Measurements from ENCODE around the gene TTC28. TPM values are rescaled to one million over a fixed set of nuclear protein-coding genes. Genes with fewer than 3 reads are reported as not detected.

TTC28 gene
- total RNA-seq, 1 donor from 2014 or later = 7.9 TPM

GRCh38 chr22:27937453-27937852, 742.2 kb downstream of the TTC28 start:
- Mint-ChIP-seq H3K27ac (no peak overlapping the region), H3K4me1 (no peaks in the 10 kb centered on the region), H3K9me3 (no peaks in the 10 kb centered on the region), H3K27me3 (no peaks in the 10 kb centered on the region), H3K36me3 (ENCODE audit: low read depth) (peaks cover 16% of the 10 kb centered on the region), H3K4me3 (no peak overlapping the region)
- ATAC-seq (ENCODE audit: low read depth) = no peak
- CTCF ChIA-PET = interaction anchor here (1.3 kb wide), 1 partner anchor 51 kb away, joined by 6 read pairs; no protein-coding TSS in a partner anchor
- TF ChIP-seq, protein P1, sequence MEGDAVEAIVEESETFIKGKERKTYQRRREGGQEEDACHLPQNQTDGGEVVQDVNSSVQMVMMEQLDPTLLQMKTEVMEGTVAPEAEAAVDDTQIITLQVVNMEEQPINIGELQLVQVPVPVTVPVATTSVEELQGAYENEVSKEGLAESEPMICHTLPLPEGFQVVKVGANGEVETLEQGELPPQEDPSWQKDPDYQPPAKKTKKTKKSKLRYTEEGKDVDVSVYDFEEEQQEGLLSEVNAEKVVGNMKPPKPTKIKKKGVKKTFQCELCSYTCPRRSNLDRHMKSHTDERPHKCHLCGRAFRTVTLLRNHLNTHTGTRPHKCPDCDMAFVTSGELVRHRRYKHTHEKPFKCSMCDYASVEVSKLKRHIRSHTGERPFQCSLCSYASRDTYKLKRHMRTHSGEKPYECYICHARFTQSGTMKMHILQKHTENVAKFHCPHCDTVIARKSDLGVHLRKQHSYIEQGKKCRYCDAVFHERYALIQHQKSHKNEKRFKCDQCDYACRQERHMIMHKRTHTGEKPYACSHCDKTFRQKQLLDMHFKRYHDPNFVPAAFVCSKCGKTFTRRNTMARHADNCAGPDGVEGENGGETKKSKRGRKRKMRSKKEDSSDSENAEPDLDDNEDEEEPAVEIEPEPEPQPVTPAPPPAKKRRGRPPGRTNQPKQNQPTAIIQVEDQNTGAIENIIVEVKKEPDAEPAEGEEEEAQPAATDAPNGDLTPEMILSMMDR (IDR thresholded peaks at IDR 0.05) = no peak
- POLR2A ChIA-PET = no interaction called here
- no peak for DNase-seq
- intact Hi-C loops (cut with micrococcal nuclease) = loop anchor here (1.0 kb wide), 1 partner anchor 51 kb away; no protein-coding TSS in a partner anchor

DNA sequence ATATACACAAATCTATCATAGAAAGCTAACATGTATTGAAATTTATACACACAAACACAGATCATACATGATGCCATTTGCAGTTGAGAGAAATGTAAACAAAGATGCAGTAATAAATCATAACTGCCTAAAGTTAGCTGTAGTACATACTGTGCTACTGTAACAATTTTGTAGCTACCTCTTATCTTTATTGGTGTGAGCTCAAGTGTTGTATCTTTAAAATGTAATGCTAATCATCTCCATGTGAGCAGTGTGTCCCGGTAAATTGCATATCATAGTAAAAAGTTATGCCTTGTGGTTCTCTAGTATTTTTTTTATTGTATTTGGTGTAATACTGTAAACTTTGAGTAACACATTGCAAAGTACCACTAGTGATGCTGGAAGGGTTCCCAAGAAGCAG, 743.7 kb downstream of the TTC28 start:
- TF ChIP-seq, protein P1 (IDR thresholded peaks at IDR 0.05) = no peak
- no peak overlapping the region for H3K27ac Mint-ChIP-seq
- intact Hi-C loops (cut with micrococcal nuclease) = no loop called here

DNA sequence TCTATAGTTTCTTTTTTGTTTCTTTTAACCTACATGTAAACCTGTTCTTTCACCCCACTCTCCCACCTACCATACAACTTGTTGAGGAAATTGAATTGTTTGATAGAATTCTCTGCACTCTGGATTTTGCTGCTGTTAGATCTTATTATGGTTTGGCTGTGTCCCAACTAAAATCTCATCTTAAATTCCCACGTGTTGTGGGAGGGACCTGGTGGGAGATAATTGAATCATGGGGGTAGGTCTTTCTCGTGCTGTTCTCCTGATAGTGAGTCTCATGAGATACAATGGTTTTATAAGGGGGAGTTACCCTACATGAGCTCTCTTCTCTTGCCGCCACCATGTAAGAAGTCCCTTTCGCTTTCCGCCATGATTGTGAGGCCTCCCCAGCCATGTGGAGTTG, 745.6 kb downstream of the TTC28 start:
- ATAC-seq (ENCODE audit: low read depth) (no peak), DNase-seq (no peak)
- Mint-ChIP-seq H3K27ac (no peak overlapping the region), H3K4me3 (no peak overlapping the region), H3K4me1 (no peaks in the 10 kb centered on the region), H3K27me3 (no peaks in the 10 kb centered on the region), H3K36me3 (ENCODE audit: low read depth) (peaks cover 8% of the 10 kb centered on the region), H3K9me3 (no peaks in the 10 kb centered on the region)
- intact Hi-C loops (cut with micrococcal nuclease) = no loop called here
- POLR2A ChIA-PET = no interaction called here
- TF ChIP-seq, protein P1 (IDR thresholded peaks at IDR 0.05) = no peak
- CTCF ChIA-PET = no interaction called here

More for the DNA sequence above, 743.7 kb downstream of the TTC28 start:
- POLR2A ChIA-PET = interaction anchor here (0.7 kb wide), 1 partner anchor 553 kb away, joined by 3 read pairs; no protein-coding TSS in a partner anchor
- no peaks in the 10 kb centered on the region for H3K4me1 Mint-ChIP-seq
- ATAC-seq (ENCODE audit: low read depth) (no peak), DNase-seq (no peak)
- no peaks in the 10 kb centered on the region for H3K27me3 Mint-ChIP-seq
- peaks cover 8% of the 10 kb centered on the region for H3K36me3 Mint-ChIP-seq (ENCODE audit: low read depth)
- CTCF ChIA-PET = interaction anchor here (0.7 kb wide), 1 partner anchor 50 kb away, joined by 3 read pairs; no protein-coding TSS in a partner anchor
- H3K4me3 Mint-ChIP-seq = no peak overlapping the region
- H3K9me3 Mint-ChIP-seq = no peaks in the 10 kb centered on the region

DNA sequence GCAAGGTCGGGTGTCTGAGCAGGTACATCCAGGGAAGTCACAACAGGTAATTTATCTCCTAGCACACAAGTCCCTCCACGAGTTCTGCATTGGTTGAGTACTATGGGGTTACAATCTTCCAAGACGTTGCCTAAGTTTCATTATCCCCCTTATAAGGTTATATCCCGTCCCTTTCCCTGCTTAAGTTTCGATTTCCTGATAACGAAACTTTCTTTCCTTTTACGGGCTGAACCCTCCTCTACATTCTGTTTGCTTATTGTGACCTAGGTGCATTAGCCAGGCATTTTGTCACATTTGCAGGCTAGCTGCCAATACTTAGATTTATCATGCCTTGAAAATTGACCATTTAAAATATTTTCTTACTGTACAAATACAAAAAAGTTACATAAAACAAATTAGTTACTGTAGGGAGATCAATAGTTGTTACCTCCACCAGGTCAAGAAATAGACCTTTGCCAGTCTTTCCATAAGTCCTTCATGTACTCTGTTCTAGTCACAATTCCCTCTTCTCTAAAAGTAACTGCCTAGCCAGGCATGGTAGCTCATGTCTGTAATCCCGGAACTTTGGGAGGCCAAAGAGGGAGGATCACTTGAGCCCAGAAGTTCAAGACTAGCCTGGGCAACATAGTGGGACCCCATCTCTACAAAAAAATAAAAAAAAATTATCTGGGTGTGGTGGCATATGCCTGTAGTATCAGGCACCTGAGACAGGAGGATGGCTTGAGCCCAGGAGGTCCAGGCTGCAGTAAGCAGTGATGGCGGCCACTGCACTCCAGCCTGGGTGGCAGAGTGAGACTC, 746.3 kb downstream of the TTC28 start:
- no peak for DNase-seq
- TF ChIP-seq, protein P1 (IDR thresholded peaks at IDR 0.05) = no peak
- Mint-ChIP-seq H3K9me3 (no peaks in the 10 kb centered on the region), H3K27me3 (no peaks in the 10 kb centered on the region), H3K27ac (no peak overlapping the region), H3K36me3 (ENCODE audit: low read depth) (peaks cover 8% of the 10 kb centered on the region), H3K4me3 (no peak overlapping the region), H3K4me1 (no peaks in the 10 kb centered on the region)
- ChIA-PET POLR2A (no interaction called here), CTCF (no interaction called here)
- intact Hi-C loops (cut with micrococcal nuclease) = no loop called here
- no peak for ATAC-seq (ENCODE audit: low read depth)

- no peak for ATAC-seq (ENCODE audit: low read depth)
- TF ChIP-seq, protein P1 (IDR thresholded peaks at IDR 0.05) = no peak
- intact Hi-C loops (cut with micrococcal nuclease) = no loop called here
- DNase-seq = no peak
- H3K27me3 Mint-ChIP-seq = no peaks in the 10 kb centered on the region
- peaks cover 3% of the 10 kb centered on the region for H3K36me3 Mint-ChIP-seq (ENCODE audit: low read depth)
- no peak overlapping the region for H3K27ac Mint-ChIP-seq
- CTCF ChIA-PET = no interaction called here
- no peak overlapping the region for H3K4me3 Mint-ChIP-seq
- no peaks in the 10 kb centered on the region for H3K4me1 Mint-ChIP-seq
- POLR2A ChIA-PET = interaction anchor here (1.1 kb wide), 1 partner anchor 11 kb away, joined by 5 read pairs; the partner anchor contains the start of gene PITPNB
- no peaks in the 10 kb centered on the region for H3K9me3 Mint-ChIP-seq
Observed at GRCh38 chr22:27930331-27931060, 749.1 kb downstream of the TTC28 start.
